H1 (cell line): ENCODE results near the gene DCTN2. TPM values are rescaled to one million over a fixed set of nuclear protein-coding genes. Genes with fewer than 3 reads are reported as not detected.

Experiments
- CTCF ChIA-PET: fragments of 300-600 bp; sonication (Branson Sonifier 250); formaldehyde crosslinking; loops from one replicate; lab custom pipeline; 2021; ENCODE audit not compliant: partially characterized antibody; lab: Charles Lee
- POLR2A ChIA-PET: fragments of 300-600 bp; sonication (Branson Sonifier 250); formaldehyde crosslinking; loops from one replicate; lab custom pipeline; 2021; ENCODE audit warnings: inconsistent platforms; ENCODE audit not compliant: partially characterized antibody; lab: Charles Lee
- DNase-seq, 2 experiments: peaks; one replicate each; pipeline versions ENCODE4 v3.0.0 to v3.0.0-alpha.2; 2010 to 2022; ENCODE audit warnings: low spot score in 2 of 2, low read depth in 1 of 2, mixed read lengths in 1 of 2
- FAIRE-seq: peaks from 2 replicates; lab custom pipeline; 2011; peaks lifted over from hg19 to GRCh38; lab: Jason Lieb, UNC
- H2AFZ ChIP-seq: 2 replicates; pipeline ENCODE4 v1.8.1; 2012; ENCODE audit warnings: low read length, inconsistent platforms
- H2AK5ac ChIP-seq: 2 replicates; pipeline ENCODE4 v1.6.1; 2013; ENCODE audit warnings: low read depth, low read length
- H2BK120ac ChIP-seq: replicated peaks from 2 replicates; pipeline ENCODE3; 2013; ENCODE audit warnings: low read depth, low read length, inconsistent platforms
- H2BK12ac ChIP-seq: 2 replicates; pipeline ENCODE4 v1.6.1; 2013; ENCODE audit warnings: low read depth, low read length
- H2BK15ac ChIP-seq: 2 replicates; pipeline ENCODE4 v1.6.1; 2013; ENCODE audit warnings: low read length
- H2BK20ac ChIP-seq: 2 replicates; pipeline ENCODE4 v1.6.1; 2013; ENCODE audit warnings: low read length
- H2BK5ac ChIP-seq: 2 replicates; pipeline ENCODE4 v1.6.1; 2013; ENCODE audit warnings: low read depth, low read length
- H3K14ac ChIP-seq: 2 replicates; pipeline ENCODE4 v1.6.1; 2013; ENCODE audit warnings: inconsistent platforms; ENCODE audit not compliant: insufficient read length
- H3K18ac ChIP-seq: 2 replicates; pipeline ENCODE4 v1.6.1; 2013; ENCODE audit warnings: low read length; ENCODE audit errors: extremely low read depth
- H3K23ac ChIP-seq: 2 replicates; pipeline ENCODE4 v1.6.1; 2013; ENCODE audit warnings: inconsistent platforms; ENCODE audit not compliant: insufficient read length
- H3K23me2 ChIP-seq: 2 replicates; pipeline ENCODE4 v1.6.1; 2013; ENCODE audit warnings: low read depth, low read length
- H3K27ac ChIP-seq: 2 replicates; pipeline ENCODE4 v1.6.1; 2011; ENCODE audit warnings: low read depth, low read length, inconsistent platforms
- H3K27me3 ChIP-seq, 4 experiments: replicated peaks in 1 of 4; 1 replicate in 1 of 4; 2 replicates in 3 of 4; pipeline versions ENCODE4 v1.6.1 to v1.8.1; 2011 to 2013; ENCODE audit warnings: low read length in 3 of 4, mild to moderate bottlenecking in 3 of 4, inconsistent platforms in 2 of 4, mixed read lengths in 2 of 4, moderate library complexity in 1 of 4; ENCODE audit not compliant: control insufficient read depth in 3 of 4, insufficient read depth in 3 of 4; ENCODE audit errors: extremely low read depth in 1 of 4
- H3K36me3 ChIP-seq, 4 experiments: 2 replicates each; pipeline versions ENCODE4 v1.6.1 to v1.8.1; 2011 to 2013; ENCODE audit warnings: mild to moderate bottlenecking in 4 of 4, low read length in 3 of 4, moderate library complexity in 2 of 4, control low read depth in 1 of 4, inconsistent platforms in 1 of 4; ENCODE audit not compliant: insufficient read depth in 4 of 4, control insufficient read depth in 2 of 4
- H3K4ac ChIP-seq: replicated peaks from 2 replicates; pipeline ENCODE3; 2013; ENCODE audit warnings: low read length, low read depth, mixed read lengths, inconsistent platforms; ENCODE audit not compliant: insufficient read length
- H3K4me1 ChIP-seq, 4 experiments: replicated peaks in 1 of 4; 1 replicate in 1 of 4; 2 replicates in 3 of 4; pipeline versions ENCODE4 v1.6.1 to v1.8.1; 2011 to 2013; ENCODE audit warnings: low read length in 3 of 4, inconsistent platforms in 2 of 4, mixed read lengths in 1 of 4; ENCODE audit not compliant: insufficient read depth in 4 of 4, control insufficient read depth in 3 of 4
- H3K4me2 ChIP-seq, 2 experiments: 2 replicates each; pipeline versions ENCODE4 v1.6.1 to v1.8.1; 2011 to 2013; ENCODE audit warnings: low read depth in 2 of 2, low read length in 2 of 2, control low read depth in 1 of 2, inconsistent platforms in 1 of 2, mild to moderate bottlenecking in 1 of 2; ENCODE audit not compliant: insufficient read depth in 1 of 2
- H3K4me3 ChIP-seq, 4 experiments: fragments of 200-600, 300-600 bp in 1 of 4; sonication (generic), shearing (Covaris generic), sonication (Bioruptor Twin) in 1 of 4; 2 replicates each; pipeline versions ENCODE4 v1.5.1 to v1.8.1; 2011 to 2016; ENCODE audit warnings: low read length in 4 of 4, low read depth in 3 of 4, control low read depth in 2 of 4, inconsistent platforms in 2 of 4, mild to moderate bottlenecking in 2 of 4, mixed read lengths in 1 of 4, moderate library complexity in 1 of 4; ENCODE audit not compliant: insufficient read depth in 2 of 4; ENCODE audit errors: extremely low read depth in 1 of 4
- H3K56ac ChIP-seq: replicated peaks from 2 replicates; pipeline ENCODE3; 2013; ENCODE audit warnings: low read depth, mild to moderate bottlenecking, mixed read lengths, low read length, inconsistent platforms; ENCODE audit not compliant: insufficient read length
- H3K79me1 ChIP-seq: 2 replicates; pipeline ENCODE4 v1.6.1; 2013; ENCODE audit warnings: low read depth, low read length, control low read depth
- H3K79me2 ChIP-seq, 2 experiments: 2 replicates each; pipeline versions ENCODE4 v1.6.1 to v1.8.1; 2012 to 2013; ENCODE audit warnings: low read length in 2 of 2, mild to moderate bottlenecking in 2 of 2, inconsistent platforms in 1 of 2; ENCODE audit not compliant: insufficient read depth in 2 of 2, control insufficient read depth in 1 of 2
- H3K9ac ChIP-seq, 4 experiments: replicated peaks in 1 of 4; 1 replicate in 1 of 4; 2 replicates in 3 of 4; pipeline versions ENCODE4 v1.6.1 to v1.8.1; 2011 to 2013; ENCODE audit warnings: low read depth in 3 of 4, low read length in 3 of 4, control low read depth in 2 of 4, mild to moderate bottlenecking in 2 of 4, moderate library complexity in 2 of 4, inconsistent platforms in 1 of 4; ENCODE audit errors: extremely low read depth in 1 of 4
- H3K9me3 ChIP-seq, 2 experiments: 2 replicates each; pipeline versions ENCODE4 v1.6.1 to v1.8.1; 2012 to 2013; ENCODE audit warnings: mild to moderate bottlenecking in 2 of 2, moderate library complexity in 2 of 2, control low read depth in 1 of 2, inconsistent platforms in 1 of 2, low read depth in 1 of 2, low read length in 1 of 2, mixed read lengths in 1 of 2; ENCODE audit not compliant: insufficient read depth in 2 of 2
- H4K20me1 ChIP-seq, 2 experiments: replicated peaks in 1 of 2; 2 replicates each; pipeline versions ENCODE3 to v1.8.1; 2011 to 2013; ENCODE audit warnings: inconsistent platforms in 2 of 2, low read length in 2 of 2, mild to moderate bottlenecking in 1 of 2; ENCODE audit not compliant: insufficient read depth in 2 of 2, control insufficient read depth in 1 of 2
- H4K5ac ChIP-seq: 2 replicates; pipeline ENCODE4 v1.6.1; 2013; ENCODE audit warnings: low read length, low read depth, mixed read lengths, inconsistent platforms; ENCODE audit not compliant: insufficient read length
- H4K8ac ChIP-seq: 2 replicates; pipeline ENCODE4 v1.8.0; 2013; ENCODE audit warnings: mild to moderate bottlenecking, moderate library complexity, low read length, inconsistent platforms; ENCODE audit not compliant: insufficient read depth; ENCODE audit errors: extremely low read depth
- H4K91ac ChIP-seq: replicated peaks from 2 replicates; pipeline ENCODE3; 2013; ENCODE audit warnings: low read length, mixed read lengths, inconsistent platforms; ENCODE audit not compliant: insufficient read length
- TAF1 ChIP-seq: IDR thresholded peaks from 2 replicates; pipeline ENCODE4 v1.6.1; 2011; ENCODE audit warnings: mild to moderate bottlenecking, low read depth, low read length
- WGBS, 2 experiments: shearing (Covaris generic) in 1 of 2; methylation state at CpG; one replicate each; pipeline versions ENCODE4 v1.1.6 to v1.1.7; 2013 to 2015; ENCODE audit warnings: low lambda C conversion rate in 2 of 2, mixed read lengths in 2 of 2, inconsistent platforms in 1 of 2, low coverage in 1 of 2, missing lambda C conversion rate in 1 of 2; ENCODE audit not compliant: insufficient replicate concordance in 2 of 2, insufficient coverage in 1 of 2, insufficient read length in 1 of 2; ENCODE audit errors: extremely low coverage in 1 of 2, missing lambda C conversion rate in 1 of 2; 5-methylcytosine and 5-hydroxymethylcytosine counted together
- polyA plus RNA-seq, 7 experiments: library from polyadenylated mRNA; depleted of rRNA in 3 of 7; stranded (reverse) in 5 of 7; unstranded in 2 of 7; fragments of >200 nt in 5 of 7; fragments of 200-250 nt in 2 of 7; gene quantifications; 1 replicate in 5 of 7; 2 replicates in 1 of 7; 4 replicates in 1 of 7; pipeline versions ENCODE4 v1.2.1 to v1.2.3, GENCODE V29; 2011 to 2013; ENCODE audit warnings: missing spikeins in 2 of 7, mixed read lengths in 2 of 7
- total RNA-seq: library from RNA; stranded (reverse); fragmentation: NEBNext Ultra II Directional; extraction: Animal tissue kit (Norgen Biotek cat#: 25700); gene quantifications from 2 replicates; pipeline ENCODE4 v1.2.1, GENCODE V29; 2021

The DCTN2 gene
- total and polyA plus RNA-seq, 2 of the 8 experiments (the other 6 are each of a cell fraction or from before 2014, with no cell fraction given) = 90.3 to 91.9 TPM

GRCh38 chr12:57579677-57580465, 32.9 kb upstream of the DCTN2 start:
- POLR2A ChIA-PET = interaction anchor here (0.8 to 2.1 kb wide), 2 partner anchors 34 to 63 kb away, joined by 3 to 6 read pairs; no protein-coding TSS in a partner anchor
- H3K9ac ChIP-seq = no peak overlapping the region
- H3K56ac ChIP-seq = no peak overlapping the region
- no peak overlapping the region for H2AFZ ChIP-seq
- H3K4me1 ChIP-seq = no peaks in the 10 kb centered on the region
- H3K23me2 ChIP-seq = no peaks in the 10 kb centered on the region
- no peak overlapping the region for H2BK12ac ChIP-seq
- no peak overlapping the region for H3K14ac ChIP-seq
- H4K5ac ChIP-seq = no peak overlapping the region
- H3K4me2 ChIP-seq = no peak overlapping the region
- no peak for DNase-seq
- no peaks in the 10 kb centered on the region for H3K27me3 ChIP-seq
- H3K4me3 ChIP-seq = no peak overlapping the region
- H4K91ac ChIP-seq = no peak overlapping the region
- 94% methylated on average over 8 of the region's 8 CpGs; no CpG with 5 or more reads in 1 of the 2 experiments for WGBS, 2 experiments
- H3K27ac ChIP-seq = no peak overlapping the region
- peaks cover 20 to 66% (median 44%) of the 10 kb centered on the region in 4 experiments for H3K36me3 ChIP-seq
- H3K18ac ChIP-seq = no peak overlapping the region
- peaks cover 4 to 10% of the 10 kb centered on the region in 2 experiments for H4K20me1 ChIP-seq
- FAIRE-seq = no peak
- no peak overlapping the region for H2BK15ac ChIP-seq
- no peaks in the 10 kb centered on the region for H3K9me3 ChIP-seq
- no peak overlapping the region for H2BK20ac ChIP-seq
- H3K79me2 ChIP-seq = no peaks in the 10 kb centered on the region
- no peak overlapping the region for H2BK5ac ChIP-seq
- H3K79me1 ChIP-seq = no peaks in the 10 kb centered on the region
- H2AK5ac ChIP-seq = no peak overlapping the region
- H2BK120ac ChIP-seq = no peak overlapping the region
- CTCF ChIA-PET = interaction anchor here (0.9 to 7.8 kb wide), 4 partner anchors 44 to 203 kb away, joined by 3 to 201 read pairs (median 74); partner anchors contain the start of genes B4GALNT1 and TSFM
- H4K8ac ChIP-seq = no peak overlapping the region
- no peak overlapping the region for H3K23ac ChIP-seq
- H3K4ac ChIP-seq = no peak overlapping the region
- TF ChIP-seq TAF1 = no peak
